ENCODE measurements around the gene DPF1.

Gene DPF1

DNA sequence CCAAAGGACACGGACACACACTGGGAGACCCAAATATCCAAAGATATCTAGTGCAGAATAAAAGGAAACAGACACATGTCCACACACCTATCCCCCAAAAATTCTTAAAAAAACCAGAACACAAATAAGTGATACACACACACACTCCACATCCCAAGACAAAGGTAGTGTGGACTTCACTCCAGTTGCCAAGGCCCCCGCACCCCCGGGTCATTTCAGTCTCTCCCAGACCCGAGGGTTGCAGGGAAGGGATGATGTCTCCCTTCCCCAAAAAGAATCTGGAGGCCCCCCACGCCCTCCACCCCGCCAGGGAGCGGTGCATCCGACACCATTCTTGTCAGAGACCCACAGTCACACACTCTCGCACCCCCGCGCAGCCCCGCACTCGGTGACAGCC, 407 bp downstream of the DPF1 start:
- H3K4me3 ChIP-seq (ENCODE audit: low read length), result peak overlapping the region; percentile 71
- H3K9me2 ChIP-seq (replicated peaks; ENCODE audit: insufficient read depth, low read length), result no peaks in the 10 kb centered on the region
- no peak for DNase-seq
- peaks cover 41% of the 10 kb centered on the region for H3K27me3 ChIP-seq (replicated peaks; ENCODE audit: insufficient read depth, low read length)
- peak overlapping the region; percentile 93 for H2AFZ ChIP-seq (ENCODE audit: low read length)
- H3K4me1 ChIP-seq (ENCODE audit: low read length), result 0 out of 2 replicates have a peak, but pooled peaks cover 3% of the 10 kb centered on the region
- no peaks in the 10 kb centered on the region for H3K79me2 ChIP-seq (ENCODE audit: low read length)
- TF ChIP-seq EZH2phosphoT487 (IDR thresholded peaks at IDR 0.05; ENCODE audit: low read length), result no peak
- TF ChIP-seq, protein P1, sequence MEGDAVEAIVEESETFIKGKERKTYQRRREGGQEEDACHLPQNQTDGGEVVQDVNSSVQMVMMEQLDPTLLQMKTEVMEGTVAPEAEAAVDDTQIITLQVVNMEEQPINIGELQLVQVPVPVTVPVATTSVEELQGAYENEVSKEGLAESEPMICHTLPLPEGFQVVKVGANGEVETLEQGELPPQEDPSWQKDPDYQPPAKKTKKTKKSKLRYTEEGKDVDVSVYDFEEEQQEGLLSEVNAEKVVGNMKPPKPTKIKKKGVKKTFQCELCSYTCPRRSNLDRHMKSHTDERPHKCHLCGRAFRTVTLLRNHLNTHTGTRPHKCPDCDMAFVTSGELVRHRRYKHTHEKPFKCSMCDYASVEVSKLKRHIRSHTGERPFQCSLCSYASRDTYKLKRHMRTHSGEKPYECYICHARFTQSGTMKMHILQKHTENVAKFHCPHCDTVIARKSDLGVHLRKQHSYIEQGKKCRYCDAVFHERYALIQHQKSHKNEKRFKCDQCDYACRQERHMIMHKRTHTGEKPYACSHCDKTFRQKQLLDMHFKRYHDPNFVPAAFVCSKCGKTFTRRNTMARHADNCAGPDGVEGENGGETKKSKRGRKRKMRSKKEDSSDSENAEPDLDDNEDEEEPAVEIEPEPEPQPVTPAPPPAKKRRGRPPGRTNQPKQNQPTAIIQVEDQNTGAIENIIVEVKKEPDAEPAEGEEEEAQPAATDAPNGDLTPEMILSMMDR (IDR thresholded peaks at IDR 0.05; ENCODE audit: low read length), result no peak
- no peak for TF ChIP-seq EZH2 (optimal IDR thresholded peaks at IDR 0.05; ENCODE audit: low read depth, low read length)
- no peaks in the 10 kb centered on the region for H3F3A ChIP-seq (ENCODE audit: insufficient read depth, low read length)
- H3K36me3 ChIP-seq (replicated peaks; ENCODE audit: insufficient read depth, low read length), result no peaks in the 10 kb centered on the region
- H3K4me2 ChIP-seq (ENCODE audit: low read depth, low read length), result peak overlapping the region; percentile 97
- no peaks in the 10 kb centered on the region for H4K20me1 ChIP-seq (ENCODE audit: insufficient read depth, low read length)
- H3K9me3 ChIP-seq (replicated peaks; ENCODE audit: insufficient read depth, low read length), result no peaks in the 10 kb centered on the region
- no peak overlapping the region for H3K27ac ChIP-seq (ENCODE audit: low read length)
- peak overlapping the region; percentile 49; the same call in 1 of the 2 replicates for H3K9ac ChIP-seq (ENCODE audit: low read length)

DNA sequence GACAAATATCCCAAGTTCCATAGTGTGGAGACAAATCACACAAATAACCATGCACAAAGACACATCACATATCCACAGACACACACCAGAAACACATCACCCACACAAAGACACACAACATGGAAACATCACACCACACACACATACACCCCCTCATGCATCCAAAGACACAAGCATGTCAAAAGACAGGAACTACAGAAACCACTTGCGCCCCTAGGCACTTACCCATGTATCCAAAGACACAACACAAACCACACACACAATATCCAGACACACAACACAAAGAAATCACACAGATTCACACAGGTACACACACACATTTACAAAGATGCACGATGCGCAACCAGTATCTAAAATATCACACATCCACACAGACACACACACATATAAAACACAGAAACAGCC, 901 bp downstream of the DPF1 start:
- H3K4me1 ChIP-seq (ENCODE audit: low read length), result 0 out of 2 replicates have a peak, but pooled peaks cover 3% of the 10 kb centered on the region
- no peaks in the 10 kb centered on the region for H3K9me2 ChIP-seq (replicated peaks; ENCODE audit: insufficient read depth, low read length)
- H2AFZ ChIP-seq (ENCODE audit: low read length), result no peak overlapping the region
- peaks cover 39% of the 10 kb centered on the region for H3K27me3 ChIP-seq (replicated peaks; ENCODE audit: insufficient read depth, low read length)
- no peak for DNase-seq
- H3K9ac ChIP-seq (ENCODE audit: low read length), result no peak overlapping the region
- H3F3A ChIP-seq (ENCODE audit: insufficient read depth, low read length), result no peaks in the 10 kb centered on the region
- H3K27ac ChIP-seq (ENCODE audit: low read length), result no peak overlapping the region
- no peaks in the 10 kb centered on the region for H3K36me3 ChIP-seq (replicated peaks; ENCODE audit: insufficient read depth, low read length)
- no peak overlapping the region for H3K4me3 ChIP-seq (ENCODE audit: low read length)
- H4K20me1 ChIP-seq (ENCODE audit: insufficient read depth, low read length), result no peaks in the 10 kb centered on the region
- H3K79me2 ChIP-seq (ENCODE audit: low read length), result no peaks in the 10 kb centered on the region
- TF ChIP-seq EZH2 (optimal IDR thresholded peaks at IDR 0.05; ENCODE audit: low read depth, low read length) (no peak), EZH2phosphoT487 (IDR thresholded peaks at IDR 0.05; ENCODE audit: low read length) (no peak)
- TF ChIP-seq, protein P1 (IDR thresholded peaks at IDR 0.05; ENCODE audit: low read length), result no peak
- H3K4me2 ChIP-seq (ENCODE audit: low read depth, low read length), result peak overlapping the region; percentile 97; the same call in 1 of the 2 replicates
- no peaks in the 10 kb centered on the region for H3K9me3 ChIP-seq (replicated peaks; ENCODE audit: insufficient read depth, low read length)

DNA sequence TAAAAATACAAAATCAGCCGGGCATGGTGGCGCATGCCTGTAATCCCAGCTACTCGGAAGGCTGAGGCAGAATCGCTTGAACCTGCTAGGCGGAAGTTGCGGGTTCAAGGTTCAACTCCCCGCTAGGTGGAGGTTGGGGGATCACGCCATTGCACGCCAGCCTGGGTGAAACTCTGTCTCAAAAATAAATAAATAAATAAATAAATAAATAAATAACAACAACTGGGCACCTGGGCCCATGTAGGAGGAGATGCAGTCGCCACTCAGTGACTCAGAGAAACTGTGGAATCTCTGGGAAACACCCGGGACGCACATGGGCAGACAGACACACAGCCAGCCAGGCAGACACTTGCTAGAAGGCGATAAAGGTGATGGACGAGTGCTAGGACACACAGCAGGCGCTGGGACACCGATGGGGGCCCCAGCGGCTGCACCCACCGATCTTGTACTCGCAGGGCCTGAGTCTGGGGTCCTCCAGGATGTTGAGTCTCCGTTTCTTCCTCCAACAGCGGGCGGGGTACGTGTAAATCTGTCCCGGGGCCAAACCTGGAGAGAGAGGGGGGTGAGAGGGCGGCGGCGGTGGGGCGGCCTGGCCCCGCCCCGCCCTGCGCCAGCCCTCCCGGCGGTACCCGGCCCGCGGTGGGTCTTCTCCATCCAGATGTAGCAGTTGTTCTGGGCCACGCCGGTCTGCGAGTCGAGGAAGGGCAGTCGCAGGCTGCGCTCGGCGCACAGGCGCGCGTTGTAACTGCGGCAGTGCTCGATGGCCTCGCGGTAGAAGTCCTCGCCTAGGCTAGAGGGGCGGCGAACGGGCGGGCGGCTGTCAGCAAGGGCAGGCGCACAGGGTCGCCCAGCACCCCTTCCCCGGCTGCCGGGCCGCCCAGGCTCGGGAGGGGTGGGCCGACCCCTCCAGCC, 1.8 kb downstream of the DPF1 start:
- Histone ChIP-seq H3K27ac (ENCODE audit: low read length) (no peak overlapping the region), H3F3A (ENCODE audit: insufficient read depth, low read length) (no peaks in the 10 kb centered on the region), H3K9ac (ENCODE audit: low read length) (no peak overlapping the region), H3K4me1 (ENCODE audit: low read length) (0 out of 2 replicates have a peak, but pooled peaks cover 3% of the 10 kb centered on the region), H3K9me3 (replicated peaks; ENCODE audit: insufficient read depth, low read length) (no peaks in the 10 kb centered on the region), H4K20me1 (ENCODE audit: insufficient read depth, low read length) (no peaks in the 10 kb centered on the region), H3K4me3 (ENCODE audit: low read length) (no peak overlapping the region), H3K27me3 (replicated peaks; ENCODE audit: insufficient read depth, low read length) (peaks cover 31% of the 10 kb centered on the region), H2AFZ (ENCODE audit: low read length) (no peak overlapping the region), H3K36me3 (replicated peaks; ENCODE audit: insufficient read depth, low read length) (no peaks in the 10 kb centered on the region), H3K4me2 (ENCODE audit: low read depth, low read length) (no peak overlapping the region), H3K79me2 (ENCODE audit: low read length) (no peaks in the 10 kb centered on the region), H3K9me2 (replicated peaks; ENCODE audit: insufficient read depth, low read length) (no peaks in the 10 kb centered on the region)
- no peak for DNase-seq
- TF ChIP-seq, protein P1 (IDR thresholded peaks at IDR 0.05; ENCODE audit: low read length), result no peak
- TF ChIP-seq EZH2 (optimal IDR thresholded peaks at IDR 0.05; ENCODE audit: low read depth, low read length), result no peak
- no peak for TF ChIP-seq EZH2phosphoT487 (IDR thresholded peaks at IDR 0.05; ENCODE audit: low read length)
